NCI-H187 treated with DMSO at 0.1 percent for 48 hours (cell line): ENCODE data around the gene FRAT1.
A peak's percentile ranks its signal among the peaks of the same experiment; 100 is the strongest.
"Not testable (repeated sequence)": the region's sequence is repeated elsewhere in the genome, so short reads cannot be mapped to it uniquely, and the experiment has no call there.

Experiments used
- DNase-seq: peaks from one replicate; lab custom pipeline; 2025; lab: John Stamatoyannopoulos, UW

The FRAT1 gene, protein sequence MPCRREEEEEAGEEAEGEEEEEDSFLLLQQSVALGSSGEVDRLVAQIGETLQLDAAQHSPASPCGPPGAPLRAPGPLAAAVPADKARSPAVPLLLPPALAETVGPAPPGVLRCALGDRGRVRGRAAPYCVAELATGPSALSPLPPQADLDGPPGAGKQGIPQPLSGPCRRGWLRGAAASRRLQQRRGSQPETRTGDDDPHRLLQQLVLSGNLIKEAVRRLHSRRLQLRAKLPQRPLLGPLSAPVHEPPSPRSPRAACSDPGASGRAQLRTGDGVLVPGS

GRCh38 chr10:97318772-97319651 lies at the start of gene FRAT1:
Gene FRAT1, plus strand, starts transcription at chr10:97319271. Its CDS starts 183 bp downstream, at chr10:97319454.
- no peak for DNase-seq

GRCh38 chr10:97270523-97271154 lies 48.4 kb upstream of the FRAT1 start:
- no peak for DNase-seq

DNA sequence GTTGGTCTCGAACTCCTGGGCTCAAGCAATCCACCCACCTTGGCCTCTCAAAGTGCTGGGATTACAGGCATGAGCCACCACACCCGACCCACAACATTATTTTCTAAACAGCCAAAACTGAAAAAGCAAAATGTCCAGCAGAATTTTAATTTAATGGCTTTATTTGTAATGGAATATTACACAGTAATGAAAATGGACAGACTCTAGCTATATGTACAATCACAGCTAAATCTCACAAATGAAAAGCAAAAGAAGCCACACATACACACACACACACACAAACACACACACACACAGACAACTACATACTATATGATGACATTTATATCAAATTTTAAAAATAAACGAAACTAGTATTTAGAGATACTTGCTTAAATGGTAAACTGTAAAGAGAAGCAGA lies 45.4 kb upstream of the FRAT1 start:
- no peak for DNase-seq

DNA sequence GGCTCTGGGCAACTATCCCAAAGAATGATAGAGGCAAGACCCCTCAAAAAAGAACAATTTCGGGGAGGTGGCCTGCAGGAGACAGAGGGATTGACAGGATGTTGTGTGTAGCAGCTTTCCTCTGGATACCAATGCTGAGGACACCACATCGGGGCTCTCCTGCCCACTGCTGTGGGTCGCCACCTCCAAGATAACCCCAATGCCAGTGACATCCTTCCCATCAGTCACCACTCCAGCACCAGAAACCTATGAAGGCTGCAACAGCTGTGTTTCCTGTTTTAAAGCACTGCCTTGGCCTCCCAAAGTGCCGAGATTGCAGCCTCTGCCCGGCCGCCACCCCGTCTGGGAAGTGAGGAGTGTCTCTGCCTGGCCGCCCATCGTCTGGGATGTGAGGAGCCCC lies 44.2 kb upstream of the FRAT1 start:
- DNase-seq: no peak

- DNase-seq: no peak
These were observed 41.5 kb upstream of the FRAT1 start for GRCh38 chr10:97277551-97277950.

DNA sequence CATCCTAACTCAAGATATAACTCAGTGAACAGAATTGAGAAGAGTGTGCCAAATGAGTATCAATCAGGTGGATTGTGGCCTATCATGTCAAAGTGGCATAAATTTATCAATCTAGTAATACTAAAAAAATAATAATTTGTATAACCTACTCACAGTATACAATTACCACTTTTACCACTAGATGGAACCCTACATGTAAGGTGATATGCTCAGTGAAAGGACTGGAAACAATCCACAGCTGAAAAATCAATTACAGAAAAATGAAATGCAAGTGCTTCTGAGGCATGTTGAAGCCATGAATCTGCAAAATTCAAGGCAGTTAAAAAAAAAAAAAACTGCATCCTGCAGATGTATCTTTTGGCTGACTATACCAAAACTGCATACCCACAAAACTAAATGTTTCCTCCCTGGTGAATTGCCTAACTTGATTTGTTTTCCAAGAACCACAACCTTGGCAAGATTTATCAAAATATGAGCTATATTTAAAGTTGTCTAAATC lies 40.5 kb upstream of the FRAT1 start:
- DNase-seq: peak; percentile 3

DNA sequence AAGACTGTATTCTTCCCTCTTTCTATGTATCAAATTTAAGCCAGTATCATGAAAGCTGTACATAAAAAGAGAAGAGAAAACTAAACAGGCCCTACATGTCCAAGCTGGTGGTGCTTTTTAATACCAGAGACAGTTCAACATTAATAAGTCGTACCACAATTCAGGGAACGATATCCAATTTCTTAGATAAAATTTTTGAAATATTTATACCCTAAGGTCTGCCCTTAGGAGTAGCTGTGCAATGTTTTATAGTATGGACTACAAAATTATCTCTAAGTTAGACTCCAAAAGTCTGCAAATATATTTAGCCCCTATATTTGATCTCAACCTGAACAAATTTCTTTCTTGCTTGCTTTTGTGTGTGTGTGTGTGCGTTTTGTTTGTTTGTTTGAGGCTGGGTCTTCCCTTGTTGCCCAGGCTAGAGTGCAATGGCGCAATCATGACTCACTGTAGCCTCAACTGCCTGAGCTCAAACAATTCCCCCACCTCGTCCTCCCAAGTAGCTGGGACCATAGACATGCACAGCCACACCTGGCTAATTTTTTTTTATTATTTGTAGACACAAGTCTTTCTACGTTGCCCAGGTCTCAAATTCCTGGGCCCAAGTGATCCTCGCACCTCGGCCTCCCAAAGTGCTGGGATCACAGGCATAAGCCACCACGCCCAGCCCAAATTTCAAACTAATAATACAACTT lies 39.8 kb upstream of the FRAT1 start:
- DNase-seq: no peak

DNA sequence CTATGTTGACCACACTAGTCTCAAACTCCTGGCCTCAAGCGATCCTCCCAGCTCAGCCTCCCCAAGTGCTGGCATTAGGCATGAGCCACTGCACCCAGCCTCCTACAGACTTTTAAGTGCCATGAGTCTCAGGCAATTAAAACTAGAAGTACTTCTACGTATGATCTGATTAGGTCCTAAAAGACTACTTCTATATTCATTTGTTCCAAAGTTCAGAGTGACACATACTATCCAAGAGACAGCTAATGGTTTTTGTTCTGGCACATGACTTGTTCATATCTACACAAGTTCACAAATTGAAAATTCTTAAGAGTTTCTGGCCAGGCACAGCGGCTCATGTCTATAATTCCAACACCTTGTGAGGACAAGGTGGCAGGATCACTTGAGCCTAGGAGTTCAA lies 38.3 kb upstream of the FRAT1 start:
- no peak for DNase-seq

DNA sequence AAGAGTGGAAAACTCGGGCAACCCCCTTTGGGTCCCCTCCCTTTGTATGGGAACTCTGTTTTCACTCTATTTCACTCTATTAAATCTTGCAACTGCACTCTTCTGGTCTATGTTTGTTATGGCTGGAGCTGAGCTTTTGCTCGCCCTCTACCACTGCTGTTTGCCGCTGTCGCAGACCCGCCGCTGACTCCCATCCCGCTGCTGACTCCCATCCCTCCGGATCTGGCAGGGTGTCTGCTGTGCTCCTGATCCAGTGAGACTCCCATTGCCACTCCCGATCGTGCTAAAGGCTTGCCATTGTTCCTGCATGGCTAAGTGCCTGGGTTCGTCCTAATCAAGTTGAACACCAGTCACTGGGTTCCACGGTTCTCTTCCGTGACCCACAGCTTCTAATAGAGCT lies 29.0 kb upstream of the FRAT1 start:
- not testable (repeated sequence) for DNase-seq

DNA sequence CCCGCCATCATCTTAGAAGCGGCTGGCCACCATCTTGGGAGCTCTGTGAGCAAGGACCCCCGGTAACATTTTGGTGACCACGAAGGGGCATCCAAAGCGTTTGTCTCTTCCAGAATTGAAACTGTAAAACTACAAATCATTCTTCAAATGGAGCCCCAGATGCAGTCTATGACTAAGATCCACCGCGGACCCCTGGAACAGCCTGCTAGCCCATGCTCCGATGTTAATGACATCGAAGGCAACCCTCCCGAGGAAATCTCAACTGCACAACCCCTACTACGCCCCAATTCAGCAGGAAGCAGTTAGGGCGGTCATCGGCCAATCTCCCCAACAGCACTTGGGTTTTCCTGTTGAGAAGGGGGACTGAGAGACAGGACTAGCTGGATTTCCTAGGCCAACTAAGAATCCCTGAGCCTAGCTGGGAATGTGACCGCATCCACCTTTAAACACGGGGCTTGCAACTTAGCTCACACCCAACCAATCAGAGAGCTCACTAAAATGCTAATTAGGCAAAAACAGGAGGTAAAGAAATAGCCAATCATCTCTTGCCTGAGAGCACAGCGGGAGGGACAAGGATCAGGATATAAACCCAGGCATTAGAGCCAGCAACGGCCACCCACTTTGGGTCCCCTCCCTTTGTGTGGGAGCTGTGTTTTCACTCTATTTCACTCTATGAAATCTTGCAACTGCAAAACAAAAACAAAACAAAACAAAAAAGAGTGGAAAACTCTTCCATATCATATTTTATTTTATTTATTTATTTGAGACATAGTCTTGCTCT lies 28.3 kb upstream of the FRAT1 start:
- not testable (repeated sequence) for DNase-seq

GRCh38 chr10:97291357-97292096 lies 27.5 kb upstream of the FRAT1 start:
- DNase-seq: no peak

DNA sequence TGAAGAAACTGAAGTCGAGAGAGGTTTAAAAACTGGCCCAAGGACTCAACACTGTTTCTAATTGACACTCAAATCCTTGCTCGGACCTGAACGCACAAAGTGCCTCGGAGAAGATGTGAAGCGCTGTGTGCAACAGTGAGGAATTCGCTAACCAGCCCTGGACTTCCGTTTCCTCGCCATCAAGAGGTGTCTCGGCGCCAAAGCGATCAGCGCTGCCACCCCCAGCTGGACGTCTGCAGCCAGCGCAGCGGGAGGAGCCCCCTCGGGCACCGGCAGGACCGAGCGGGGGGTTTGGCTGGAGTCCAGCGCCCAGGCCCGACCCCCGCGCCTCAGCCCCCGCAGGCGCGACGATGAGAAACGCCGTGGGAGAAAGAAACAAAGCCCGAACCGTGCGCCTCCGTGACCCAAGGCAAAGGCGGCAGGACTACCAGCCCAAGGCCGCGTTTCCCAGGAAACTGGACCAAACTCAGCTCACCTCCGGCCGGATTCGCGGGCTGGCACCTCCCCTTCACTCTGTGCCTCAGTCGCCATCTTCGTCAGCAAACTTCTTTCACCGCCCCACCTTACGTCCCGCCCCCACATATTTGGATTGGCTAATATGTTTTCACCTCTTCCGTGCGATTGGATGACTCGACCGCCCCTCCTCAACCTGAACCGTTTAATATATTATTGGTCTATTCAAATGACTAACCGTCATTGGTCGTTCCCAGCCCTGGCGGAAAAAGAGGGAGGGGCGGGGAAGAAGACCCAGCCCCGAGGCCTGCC lies 26.8 kb upstream of the FRAT1 start, which contains the start of gene ARHGAP19:
Gene ARHGAP19 (minus strand): TSS at position 541 of the 765 bp plus-strand sequence. CDS start 10 bp downstream, at position 531.
- peak; percentile 90 for DNase-seq

GRCh38 chr10:97292862-97293198 lies 26.2 kb upstream of the FRAT1 start:
- DNase-seq: no peak

DNA sequence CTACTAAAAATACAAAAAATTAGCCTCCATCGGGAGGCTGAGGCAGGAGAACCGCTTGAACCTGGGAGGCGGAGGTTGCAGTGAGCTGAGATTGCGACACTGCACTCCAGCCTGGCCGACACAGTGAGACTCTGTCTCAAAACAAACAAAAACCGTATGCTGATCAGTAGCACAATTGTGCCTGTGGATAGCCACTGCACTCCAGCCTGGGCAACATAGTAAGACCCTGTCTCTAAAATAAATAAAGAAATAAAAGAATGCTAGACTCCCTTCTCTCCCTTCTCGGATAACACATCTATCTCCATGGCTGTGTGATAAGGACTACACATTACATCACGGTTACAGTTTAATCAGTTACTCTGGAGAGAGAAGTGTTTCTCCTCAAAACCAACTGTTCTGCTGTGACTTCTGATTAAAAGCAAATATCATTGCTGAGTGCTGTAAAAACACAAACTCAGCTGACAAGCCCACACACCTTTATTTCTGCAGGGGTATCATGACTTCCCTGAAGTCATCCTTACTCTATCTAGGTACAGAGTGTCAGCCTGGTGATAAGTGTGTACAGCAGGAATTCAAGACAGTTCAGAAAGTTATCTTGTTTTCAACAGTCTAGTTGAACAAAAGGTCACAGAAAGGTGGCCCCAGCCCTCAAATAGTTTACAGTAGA lies 21.4 kb upstream of the FRAT1 start:
- DNase-seq: no peak

- DNase-seq: no peak
These were observed 20.9 kb upstream of the FRAT1 start for GRCh38 chr10:97298223-97298571.

GRCh38 chr10:97300980-97301379 lies 18.1 kb upstream of the FRAT1 start:
- DNase-seq: no peak

- no peak for DNase-seq
These were observed 16.8 kb upstream of the FRAT1 start for GRCh38 chr10:97302088-97302791.

DNA sequence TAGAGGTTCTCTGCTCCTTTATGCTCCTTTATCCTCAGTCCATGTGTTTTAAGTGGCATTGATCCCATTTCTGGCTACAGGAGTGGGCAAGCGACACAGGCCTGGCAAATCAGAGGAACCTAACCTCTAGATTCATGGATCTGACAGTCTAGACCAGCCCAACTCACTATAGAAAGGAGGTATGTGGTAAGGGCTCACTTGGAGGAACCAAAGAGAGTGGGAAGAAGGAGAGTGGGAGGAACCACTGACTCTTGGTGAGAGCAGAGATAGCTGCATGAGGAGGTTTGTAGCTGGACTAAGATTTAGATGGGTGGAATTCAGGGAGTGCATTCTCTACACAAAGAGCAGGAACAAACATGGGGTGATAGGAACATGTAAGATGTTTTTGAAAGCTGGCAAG lies 11.6 kb upstream of the FRAT1 start:
- DNase-seq: no peak
